Loucy (cell line): ENCODE data around the gene GALNT18.

Experiments used
- H2AFZ ChIP-seq: fragments of 200-600 bp; sonication (generic); 2 replicates; pipeline ENCODE4 v1.6.0; 2016; ENCODE audit warnings: antibody characterized with exemption, mild to moderate bottlenecking, low read length, moderate library complexity
- H3F3A ChIP-seq: fragments of 200-600 bp; 2 replicates; pipeline ENCODE4 v1.6.0; 2016; ENCODE audit warnings: antibody characterized with exemption, low read depth, mild to moderate bottlenecking
- H3K27me3 ChIP-seq: fragments of 200-600 bp; sonication (generic); 2 replicates; pipeline ENCODE4 v1.6.1; 2014; ENCODE audit warnings: low read length, mild to moderate bottlenecking; ENCODE audit not compliant: insufficient read depth, poor library complexity, severe bottlenecking
- H3K36me3 ChIP-seq: fragments of 200-600 bp; sonication (generic); 2 replicates; pipeline ENCODE4 v1.6.1; 2016; ENCODE audit warnings: low read length; ENCODE audit not compliant: insufficient read depth
- H3K4me1 ChIP-seq: fragments of 200-600 bp; sonication (generic); 2 replicates; pipeline ENCODE4 v1.5.1; 2014; ENCODE audit warnings: low read length, mild to moderate bottlenecking; ENCODE audit not compliant: insufficient read depth, poor library complexity, severe bottlenecking
- H3K4me2 ChIP-seq: fragments of 200-600 bp; sonication (generic); 2 replicates; pipeline ENCODE4 v1.6.0; 2014; ENCODE audit warnings: antibody characterized with exemption, low read length, low read depth, mild to moderate bottlenecking; ENCODE audit not compliant: poor library complexity, severe bottlenecking
- H3K4me3 ChIP-seq: fragments of 200-600 bp; sonication (generic); 2 replicates; pipeline ENCODE4 v1.5.1; 2014; ENCODE audit warnings: low read length, mild to moderate bottlenecking, mixed read lengths; ENCODE audit not compliant: poor library complexity, severe bottlenecking
- H3K79me2 ChIP-seq: fragments of 200-600 bp; sonication (generic); 2 replicates; pipeline ENCODE4 v1.6.1; 2014; ENCODE audit warnings: low read length; ENCODE audit not compliant: insufficient read depth
- H3K9ac ChIP-seq: fragments of 200-600 bp; sonication (generic); 2 replicates; pipeline ENCODE4 v1.6.0; 2014; ENCODE audit warnings: mild to moderate bottlenecking, low read depth, low read length, moderate library complexity; ENCODE audit not compliant: poor library complexity, severe bottlenecking
- H3K9me2 ChIP-seq: fragments of 200-600 bp; sonication (generic); replicated peaks from 2 replicates; pipeline ENCODE4 v1.6.1; 2016; ENCODE audit warnings: low read depth, low read length, mixed read lengths
- H3K9me3 ChIP-seq: fragments of 200-600 bp; sonication (generic); 2 replicates; pipeline ENCODE4 v1.6.1; 2014; ENCODE audit warnings: mild to moderate bottlenecking, antibody characterized with exemption, low read length, low read depth; ENCODE audit not compliant: insufficient read depth
- H4K20me1 ChIP-seq: fragments of 200-600 bp; sonication (generic); 2 replicates; pipeline ENCODE4 v1.6.0; 2014; ENCODE audit warnings: antibody characterized with exemption, low read length, mild to moderate bottlenecking; ENCODE audit not compliant: insufficient read depth, poor library complexity, severe bottlenecking
- EZH2phosphoT487 ChIP-seq: fragments of 200-600 bp; IDR thresholded peaks from 2 replicates; pipeline ENCODE4 v1.6.1; 2018; ENCODE audit warnings: antibody characterized with exemption, mild to moderate bottlenecking, moderate library complexity, borderline replicate concordance
- TF ChIP-seq, protein P1 (sequence below): fragments of 200-600 bp; sonication (generic); conservative IDR thresholded peaks from 2 replicates; pipeline ENCODE4 v1.5.1; 2014; ENCODE audit warnings: mild to moderate bottlenecking, antibody characterized with exemption, low read length

GALNT18 gene

GRCh38 chr11:11582011-11582701 lies 39.6 kb downstream of the GALNT18 start:
- Histone ChIP-seq H3K9me2 (no peaks in the 10 kb centered on the region), H3K4me3 (no peak overlapping the region), H3K36me3 (no peaks in the 10 kb centered on the region), H3K4me1 (peaks cover 6% of the 10 kb centered on the region), H3K79me2 (no peaks in the 10 kb centered on the region), H3K9ac (no peak overlapping the region), H3K9me3 (no peaks in the 10 kb centered on the region), H4K20me1 (no peaks in the 10 kb centered on the region), H2AFZ (no peak overlapping the region), H3F3A (no peaks in the 10 kb centered on the region), H3K4me2 (no peak overlapping the region), H3K27me3 (no peaks in the 10 kb centered on the region)
- TF ChIP-seq EZH2phosphoT487 = no peak
- TF ChIP-seq, protein P1, sequence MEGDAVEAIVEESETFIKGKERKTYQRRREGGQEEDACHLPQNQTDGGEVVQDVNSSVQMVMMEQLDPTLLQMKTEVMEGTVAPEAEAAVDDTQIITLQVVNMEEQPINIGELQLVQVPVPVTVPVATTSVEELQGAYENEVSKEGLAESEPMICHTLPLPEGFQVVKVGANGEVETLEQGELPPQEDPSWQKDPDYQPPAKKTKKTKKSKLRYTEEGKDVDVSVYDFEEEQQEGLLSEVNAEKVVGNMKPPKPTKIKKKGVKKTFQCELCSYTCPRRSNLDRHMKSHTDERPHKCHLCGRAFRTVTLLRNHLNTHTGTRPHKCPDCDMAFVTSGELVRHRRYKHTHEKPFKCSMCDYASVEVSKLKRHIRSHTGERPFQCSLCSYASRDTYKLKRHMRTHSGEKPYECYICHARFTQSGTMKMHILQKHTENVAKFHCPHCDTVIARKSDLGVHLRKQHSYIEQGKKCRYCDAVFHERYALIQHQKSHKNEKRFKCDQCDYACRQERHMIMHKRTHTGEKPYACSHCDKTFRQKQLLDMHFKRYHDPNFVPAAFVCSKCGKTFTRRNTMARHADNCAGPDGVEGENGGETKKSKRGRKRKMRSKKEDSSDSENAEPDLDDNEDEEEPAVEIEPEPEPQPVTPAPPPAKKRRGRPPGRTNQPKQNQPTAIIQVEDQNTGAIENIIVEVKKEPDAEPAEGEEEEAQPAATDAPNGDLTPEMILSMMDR = no peak

DNA sequence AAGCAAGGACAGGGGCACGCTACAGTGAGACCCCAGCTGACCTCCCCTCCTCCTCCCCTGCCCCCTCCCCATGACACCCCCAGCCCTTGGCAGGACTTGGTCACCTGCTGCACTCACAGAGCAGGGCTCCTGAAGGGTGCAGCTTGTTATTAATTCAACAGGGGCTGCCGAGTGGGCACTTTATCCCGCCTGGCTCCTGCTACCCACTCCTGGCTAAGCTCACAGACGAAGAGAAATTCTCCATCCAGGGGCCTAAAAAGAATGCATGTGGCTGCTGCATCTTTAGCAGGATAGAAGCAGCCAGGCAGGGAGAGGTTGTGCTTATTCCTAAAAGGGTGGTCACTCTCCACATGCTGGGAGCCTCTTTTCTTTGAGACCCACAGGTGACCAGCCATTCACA lies 40.3 kb downstream of the GALNT18 start:
- H4K20me1 ChIP-seq = no peaks in the 10 kb centered on the region
- no peaks in the 10 kb centered on the region for H3K9me2 ChIP-seq
- H3K36me3 ChIP-seq = no peaks in the 10 kb centered on the region
- H3K79me2 ChIP-seq = no peaks in the 10 kb centered on the region
- no peak overlapping the region for H3K9ac ChIP-seq
- no peak overlapping the region for H3K4me3 ChIP-seq
- H3F3A ChIP-seq = no peaks in the 10 kb centered on the region
- H3K4me1 ChIP-seq = peaks cover 11% of the 10 kb centered on the region
- H3K27me3 ChIP-seq = no peaks in the 10 kb centered on the region
- H3K9me3 ChIP-seq = no peaks in the 10 kb centered on the region
- TF ChIP-seq, protein P1 = no peak
- TF ChIP-seq EZH2phosphoT487 = no peak
- H2AFZ ChIP-seq = no peak overlapping the region
- H3K4me2 ChIP-seq = no peak overlapping the region

GRCh38 chr11:11580841-11581411 lies 40.9 kb downstream of the GALNT18 start:
- H3K36me3 ChIP-seq = no peaks in the 10 kb centered on the region
- no peaks in the 10 kb centered on the region for H3K9me3 ChIP-seq
- no peaks in the 10 kb centered on the region for H4K20me1 ChIP-seq
- no peaks in the 10 kb centered on the region for H3K27me3 ChIP-seq
- H3F3A ChIP-seq = no peaks in the 10 kb centered on the region
- H3K9me2 ChIP-seq = no peaks in the 10 kb centered on the region
- TF ChIP-seq, protein P1 = no peak
- TF ChIP-seq EZH2phosphoT487 = no peak
- no peak overlapping the region for H3K9ac ChIP-seq
- H3K4me3 ChIP-seq = no peak overlapping the region
- peaks cover 11% of the 10 kb centered on the region for H3K4me1 ChIP-seq
- H2AFZ ChIP-seq = no peak overlapping the region
- H3K79me2 ChIP-seq = no peaks in the 10 kb centered on the region
- H3K4me2 ChIP-seq = no peak overlapping the region
